IMR-90 (cell line): ENCODE measurements around the gene C1orf116. TPM values are rescaled to one million over a fixed set of nuclear protein-coding genes. Genes with fewer than 3 reads are reported as not detected.

Experiments used
- ATAC-seq: fragments of 200-7000 bp; cut with Tn5 transposase; 2 replicates; pipeline ENCODE4 v1.9.1; 2020; ENCODE audit warnings: low read depth, mild to moderate bottlenecking, moderate library complexity
- Bru-seq: library from RNA; stranded (reverse); fragments of 400-500 nt; gene quantifications from one replicate; lab custom pipeline; 2021; lab: Mats Ljungman, UMichigan
- BruChase-seq, 2 experiments: library from RNA; stranded (reverse); fragments of 400-500 nt; gene quantifications; one replicate each; lab custom pipeline; 2021; lab: Mats Ljungman, UMichigan
- BruUV-seq: library from RNA; stranded (reverse); fragments of 400-500 nt; replicated peaks from 2 replicates; lab custom pipeline; 2021; lab: Mats Ljungman, UMichigan
- CTCF ChIA-PET: fragments of 300-600 bp; formaldehyde crosslinking; extraction: SDS; loops from one replicate; lab custom pipeline; 2021; ENCODE audit warnings: antibody characterized with exemption; lab: Yijun Ruan, JAX
- POLR2A ChIA-PET: fragments of 300-600 bp; sonication (Branson Sonifier 250); formaldehyde crosslinking; loops from one replicate; lab custom pipeline; 2022; ENCODE audit warnings: antibody characterized with exemption; ENCODE audit not compliant: unreplicated experiment; lab: Charles Lee
- DNase-seq: peaks from one replicate; pipeline ENCODE4 v3.0.0; 2013
- H2AFZ ChIP-seq: replicated peaks from 2 replicates; pipeline ENCODE3; 2013; ENCODE audit warnings: low read length, mild to moderate bottlenecking; ENCODE audit not compliant: poor library complexity
- H2AK5ac ChIP-seq: 2 replicates; pipeline ENCODE4 v1.6.1; 2013; ENCODE audit warnings: low read depth, low read length, inconsistent platforms
- H2AK9ac ChIP-seq: replicated peaks from 2 replicates; pipeline ENCODE3; 2013; ENCODE audit warnings: mild to moderate bottlenecking, low read depth, low read length, moderate library complexity; ENCODE audit not compliant: poor library complexity
- H2BK120ac ChIP-seq: 2 replicates; pipeline ENCODE4 v1.6.1; 2013; ENCODE audit warnings: low read depth, low read length, inconsistent platforms
- H2BK15ac ChIP-seq: 3 replicates; pipeline ENCODE4 v1.6.1; 2013; ENCODE audit warnings: low read depth, low read length, inconsistent platforms
- H2BK20ac ChIP-seq: 2 replicates; pipeline ENCODE4 v1.6.1; 2013; ENCODE audit warnings: low read depth, mild to moderate bottlenecking, inconsistent platforms, low read length, moderate library complexity
- H2BK5ac ChIP-seq: 2 replicates; pipeline ENCODE4 v1.6.1; 2013; ENCODE audit warnings: mild to moderate bottlenecking, low read depth, low read length, inconsistent platforms; ENCODE audit not compliant: poor library complexity, severe bottlenecking
- H3K14ac ChIP-seq: replicated peaks from 2 replicates; pipeline ENCODE4 v1.6.1; 2013; ENCODE audit warnings: low read depth, low read length, inconsistent platforms
- H3K18ac ChIP-seq: 2 replicates; pipeline ENCODE4 v1.6.1; 2013; ENCODE audit warnings: low read depth, low read length, control low read depth
- H3K23ac ChIP-seq: 2 replicates; pipeline ENCODE4 v1.6.1; 2013; ENCODE audit warnings: low read depth, low read length, inconsistent platforms
- H3K27ac ChIP-seq: 2 replicates; pipeline ENCODE4 v1.5.1; 2013; ENCODE audit warnings: mild to moderate bottlenecking, control low read depth, low read length; ENCODE audit not compliant: insufficient read depth
- H3K27me3 ChIP-seq: 2 replicates; pipeline ENCODE4 v1.6.1; 2013; ENCODE audit warnings: low read length; ENCODE audit not compliant: control insufficient read depth, insufficient read depth
- H3K36me3 ChIP-seq: 2 replicates; pipeline ENCODE4 v1.6.1; 2013; ENCODE audit warnings: low read length, mixed read lengths; ENCODE audit not compliant: control insufficient read depth, insufficient read depth
- H3K4ac ChIP-seq: 2 replicates; pipeline ENCODE4 v1.6.1; 2013; ENCODE audit warnings: low read depth, low read length, inconsistent platforms
- H3K4me1 ChIP-seq: 2 replicates; pipeline ENCODE4 v1.6.1; 2013; ENCODE audit warnings: low read length, mixed read lengths; ENCODE audit not compliant: control insufficient read depth, insufficient read depth
- H3K4me2 ChIP-seq: 2 replicates; pipeline ENCODE4 v1.6.1; 2013; ENCODE audit warnings: low read depth, mild to moderate bottlenecking, control low read depth, low read length, moderate library complexity
- H3K4me3 ChIP-seq: 2 replicates; pipeline ENCODE4 v1.5.1; 2013; ENCODE audit warnings: low read depth, mild to moderate bottlenecking, control low read depth, low read length, moderate library complexity; ENCODE audit not compliant: insufficient read depth
- H3K56ac ChIP-seq: 2 replicates; pipeline ENCODE4 v1.6.1; 2013; ENCODE audit warnings: low read length, inconsistent platforms; ENCODE audit not compliant: insufficient read depth; ENCODE audit errors: extremely low read depth
- H3K79me1 ChIP-seq, 2 experiments: 2 replicates each; pipeline ENCODE4 v1.6.1; 2013; ENCODE audit warnings: low read length in 2 of 2, inconsistent platforms in 1 of 2, low read depth in 1 of 2
- H3K9ac ChIP-seq: 2 replicates; pipeline ENCODE4 v1.6.1; 2013; ENCODE audit warnings: low read depth, low read length, control low read depth
- H3K9me1 ChIP-seq: 2 replicates; pipeline ENCODE4 v1.6.1; 2013; ENCODE audit warnings: low read length, inconsistent platforms; ENCODE audit not compliant: insufficient read depth
- H3K9me3 ChIP-seq: 2 replicates; pipeline ENCODE4 v1.6.1; 2013; ENCODE audit warnings: low read length; ENCODE audit not compliant: control insufficient read depth, insufficient read depth
- H4K20me1 ChIP-seq: 2 replicates; pipeline ENCODE4 v1.6.1; 2013; ENCODE audit warnings: low read length, inconsistent platforms; ENCODE audit not compliant: insufficient read depth
- H4K5ac ChIP-seq: 2 replicates; pipeline ENCODE4 v1.6.1; 2013; ENCODE audit warnings: mild to moderate bottlenecking, low read depth, low read length, control low read depth
- H4K8ac ChIP-seq, 2 experiments: 2 replicates each; pipeline ENCODE4 v1.6.1; 2013; ENCODE audit warnings: low read depth in 2 of 2, low read length in 2 of 2, control low read depth in 1 of 2, inconsistent platforms in 1 of 2
- H4K91ac ChIP-seq: 2 replicates; pipeline ENCODE4 v1.6.1; 2013; ENCODE audit warnings: low read depth, low read length, inconsistent platforms; ENCODE audit not compliant: insufficient read depth
- MAFK ChIP-seq: IDR thresholded peaks from 2 replicates; pipeline ENCODE4 v1.6.1; 2012; ENCODE audit warnings: low read depth, low read length, improper control_type of control experiment
- NFE2L2 ChIP-seq: fragments of 150-350 bp; IDR thresholded peaks from 2 replicates; pipeline ENCODE4 v1.6.1; 2016; ENCODE audit warnings: low read depth, mild to moderate bottlenecking, low read length
- SMC3 ChIP-seq: fragments of 150-350 bp; IDR thresholded peaks from 2 replicates; pipeline ENCODE4 v1.6.1; 2016; ENCODE audit warnings: low read depth, mild to moderate bottlenecking, antibody characterized with exemption, low read length, moderate library complexity
- USF2 ChIP-seq: fragments of 150-350 bp; IDR thresholded peaks from 2 replicates; pipeline ENCODE4 v1.6.1; 2017; ENCODE audit warnings: mild to moderate bottlenecking, antibody characterized with exemption, low read length, low read depth
- WGBS, 2 experiments: methylation state at CpG; one replicate each; pipeline versions ENCODE4 v1.1.5 to v1.1.7; 2013; ENCODE audit warnings: missing lambda C conversion rate in 2 of 2; ENCODE audit not compliant: insufficient read length in 1 of 2; ENCODE audit errors: extremely low coverage in 2 of 2; 5-methylcytosine and 5-hydroxymethylcytosine counted together
- dilution Hi-C: fragments of 300-500 bp; cut with HindIII; formaldehyde crosslinking; loops from one replicate; pipeline ENCODE4 v1.14.3; 2018; ENCODE audit warnings: low sequenced_read_pairs; ENCODE audit not compliant: unreplicated experiment
- in situ Hi-C: fragments of 300-500 bp; cut with MboI; formaldehyde crosslinking; loops from 3 replicates; pipeline ENCODE4 v1.14.3; 2019; ENCODE audit warnings: low sequenced_read_pairs, inconsistent platforms, mixed read lengths
- intact Hi-C: fragments of 100-400 bp; cut with micrococcal nuclease; formaldehyde crosslinking; loops from 2 replicates; pipeline ENCODE4 v1.10.0; 2022
- long read RNA-seq: library from polyadenylated mRNA; unstranded; transcript quantifications from one replicate; pipeline ENCODE4 v2.0.0, GENCODE V29; 2021; ENCODE audit not compliant: unreplicated experiment
- polyA plus RNA-seq, 3 experiments: library from polyadenylated mRNA; depleted of rRNA; stranded (reverse); fragments of >200 nt; gene quantifications; 2 replicates each; pipeline ENCODE4 v1.2.3, GENCODE V29; 2012; ENCODE audit warnings: low replicate concordance in 1 of 3
- total RNA-seq: library from RNA; depleted of rRNA; stranded (reverse); fragments of >200 nt; gene quantifications from 2 replicates; pipeline ENCODE4 v1.2.3, GENCODE V29; 2012; rRNA removed

Gene C1orf116
- total RNA-seq (under 0.01 TPM in 1 of 2 replicates, not detected in the other), polyA plus RNA-seq (2012; rRNA removed) (0.03 TPM in 1 of 2 replicates, not detected in the other), Bru-seq, nascent RNA (percentile 15 among the genes with signal in this experiment), BruChase-seq, experiment 1, labeled RNA remaining after a 6-hour chase (percentile 13 among the genes with signal in this experiment), BruChase-seq, experiment 2, labeled RNA remaining after a 2-hour chase (percentile 15 among the genes with signal in this experiment)
- 0.01 TPM in 1 of 2 replicates, not detected in the other for polyA plus RNA-seq (2012; cell fraction: cytosol; rRNA removed)
- polyA plus RNA-seq (2012; cell fraction: nucleus; rRNA removed; ENCODE audit: low replicate concordance) = 0.01 and 0.03 TPM in 2 replicates
- long read RNA-seq = 0 reads

DNA sequence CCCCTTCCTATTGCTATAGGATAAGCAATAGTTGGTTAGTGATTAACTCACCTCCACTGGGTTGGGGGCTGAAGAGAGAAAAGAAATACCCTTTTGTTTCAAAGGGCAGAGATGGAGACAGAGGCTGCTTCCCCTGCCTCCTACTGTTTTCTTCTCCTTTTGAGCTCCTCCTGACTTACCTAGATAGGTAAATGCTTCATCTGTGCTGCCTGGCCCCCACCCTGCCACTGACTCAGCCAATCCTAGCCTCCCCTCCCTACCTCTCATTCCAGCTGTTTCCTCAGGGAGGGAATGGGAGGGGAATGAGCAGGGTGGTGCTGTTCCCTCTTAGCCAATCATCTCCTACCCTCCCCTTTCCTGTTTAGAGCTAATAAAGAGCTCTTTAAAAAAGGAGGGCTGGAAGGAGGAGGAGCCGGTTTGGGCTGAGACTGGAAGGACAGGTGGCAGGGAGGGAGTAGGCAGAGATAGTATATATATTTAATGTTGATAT, at the start of gene C1orf116:
Gene C1orf116 (minus strand): TSS at position 229 of the 490 bp plus-strand sequence. CDS start 5,158 bp downstream, outside the sequence.
- no peaks in the 10 kb centered on the region for H3K9me3 ChIP-seq
- no peak within 1 kb of the TSS for H2BK15ac ChIP-seq
- dilution Hi-C loops = no loop called here
- H4K5ac ChIP-seq = no peak within 1 kb of the TSS
- no peak within 1 kb of the TSS for H2BK20ac ChIP-seq
- DNase-seq = no peak
- no peak within 1 kb of the TSS for H3K23ac ChIP-seq
- no CpG with 5 or more reads among the region's 1 CpG for WGBS, 2 experiments
- H3K27me3 ChIP-seq = peaks cover 10% of the 10 kb centered on the region
- H2BK120ac ChIP-seq = no peak within 1 kb of the TSS
- no TSS peak for BruUV-seq
- no peak within 1 kb of the TSS for H3K27ac ChIP-seq
- no peaks in the 10 kb centered on the region for H3K79me1 ChIP-seq
- CTCF ChIA-PET = interaction anchor here (1.3 kb wide), 1 partner anchor 17 kb away, joined by 5 read pairs; no protein-coding TSS in a partner anchor
- ATAC-seq = no peak
- no peak within 1 kb of the TSS for H2AFZ ChIP-seq
- H3K4me3 ChIP-seq = no peak within 1 kb of the TSS
- 0 out of 2 replicates have a peak within 1 kb of the TSS, but pooled peaks have one; percentile 44 for H2AK5ac ChIP-seq
- TF ChIP-seq MAFK = no peak
- TF ChIP-seq NFE2L2 = no peak
- no peak for TF ChIP-seq USF2
- TF ChIP-seq SMC3 = no peak
- H3K4me2 ChIP-seq = no peak within 1 kb of the TSS
- H3K14ac ChIP-seq = no peak within 1 kb of the TSS
- in situ Hi-C loops = no loop called here
- H4K91ac ChIP-seq = no peak within 1 kb of the TSS
- no peak within 1 kb of the TSS for H3K4ac ChIP-seq
- H4K8ac ChIP-seq = no peak within 1 kb of the TSS
- no peak within 1 kb of the TSS for H2AK9ac ChIP-seq
- H3K18ac ChIP-seq = no peak within 1 kb of the TSS
- peaks cover 3% of the 10 kb centered on the region; the same call in 1 of the 2 replicates for H3K9me1 ChIP-seq
- no peak within 1 kb of the TSS for H3K56ac ChIP-seq
- no peaks in the 10 kb centered on the region for H3K36me3 ChIP-seq
- H4K20me1 ChIP-seq = no peaks in the 10 kb centered on the region
- POLR2A ChIA-PET = no interaction called here
- H3K4me1 ChIP-seq = no peaks in the 10 kb centered on the region
- intact Hi-C loops = no loop called here
- no peak within 1 kb of the TSS for H3K9ac ChIP-seq
- no peak within 1 kb of the TSS for H2BK5ac ChIP-seq
